ENCODE measurements around the gene SIT1. TPM values are rescaled to one million over a fixed set of nuclear protein-coding genes. Genes with fewer than 3 reads are reported as not detected.

Gene SIT1
- total and polyA plus RNA-seq, 3 donors from 2014 or later = 0.43 to 1.6 TPM; not detected in 1

DNA sequence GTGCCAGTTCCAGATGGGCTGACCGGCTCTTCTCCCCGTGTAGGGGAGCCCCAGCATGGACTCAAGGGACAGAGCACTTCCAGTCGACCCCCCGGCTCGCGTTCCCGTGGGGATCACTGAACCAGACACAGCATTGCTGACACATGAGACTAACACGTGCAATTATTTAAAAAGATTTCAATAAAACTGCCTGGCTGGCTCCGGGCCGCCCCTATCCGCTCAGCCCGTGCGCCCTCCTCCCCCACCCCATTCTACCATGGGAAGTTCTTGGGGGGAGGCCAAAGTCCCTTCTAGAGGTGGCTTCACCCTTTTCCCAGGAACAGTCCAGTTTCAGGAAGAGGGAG is 40.9 kb downstream of the SIT1 start:
- Histone ChIP-seq H3K4me1 (peaks cover 10% of the 10 kb centered on the region), H3K27me3 (no peaks in the 10 kb centered on the region), H3K4me3 (no peak overlapping the region), H3K9me3 (no peaks in the 10 kb centered on the region), H3K27ac (no peak overlapping the region), H3K36me3 (ENCODE audit: low read depth, missing control alignments) (no peaks in the 10 kb centered on the region)
- DNase-seq = no peak
- intact Hi-C loops (cut with DNase I; ENCODE audit: low total_unique reads) = no loop called here
- TF ChIP-seq POLR2A (IDR thresholded peaks at IDR 0.05) = no peak
- TF ChIP-seq, protein P1, sequence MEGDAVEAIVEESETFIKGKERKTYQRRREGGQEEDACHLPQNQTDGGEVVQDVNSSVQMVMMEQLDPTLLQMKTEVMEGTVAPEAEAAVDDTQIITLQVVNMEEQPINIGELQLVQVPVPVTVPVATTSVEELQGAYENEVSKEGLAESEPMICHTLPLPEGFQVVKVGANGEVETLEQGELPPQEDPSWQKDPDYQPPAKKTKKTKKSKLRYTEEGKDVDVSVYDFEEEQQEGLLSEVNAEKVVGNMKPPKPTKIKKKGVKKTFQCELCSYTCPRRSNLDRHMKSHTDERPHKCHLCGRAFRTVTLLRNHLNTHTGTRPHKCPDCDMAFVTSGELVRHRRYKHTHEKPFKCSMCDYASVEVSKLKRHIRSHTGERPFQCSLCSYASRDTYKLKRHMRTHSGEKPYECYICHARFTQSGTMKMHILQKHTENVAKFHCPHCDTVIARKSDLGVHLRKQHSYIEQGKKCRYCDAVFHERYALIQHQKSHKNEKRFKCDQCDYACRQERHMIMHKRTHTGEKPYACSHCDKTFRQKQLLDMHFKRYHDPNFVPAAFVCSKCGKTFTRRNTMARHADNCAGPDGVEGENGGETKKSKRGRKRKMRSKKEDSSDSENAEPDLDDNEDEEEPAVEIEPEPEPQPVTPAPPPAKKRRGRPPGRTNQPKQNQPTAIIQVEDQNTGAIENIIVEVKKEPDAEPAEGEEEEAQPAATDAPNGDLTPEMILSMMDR (IDR thresholded peaks at IDR 0.05) = no peak
- 82 to 84% methylated on average over 13 of the region's 13 CpGs for WGBS, 2 donors

GRCh38 chr9:35609001-35609819 is 41.5 kb downstream of the SIT1 start:
- WGBS, 2 donors = 86 to 91% methylated on average over 25 to 26 of the region's 31 CpGs
- TF ChIP-seq, protein P1 (IDR thresholded peaks at IDR 0.05) = no peak
- no peak for TF ChIP-seq POLR2A (IDR thresholded peaks at IDR 0.05)
- Histone ChIP-seq H3K4me3 (no peak overlapping the region), H3K9me3 (no peaks in the 10 kb centered on the region), H3K4me1 (peaks cover 10% of the 10 kb centered on the region), H3K27me3 (no peaks in the 10 kb centered on the region), H3K36me3 (ENCODE audit: low read depth, missing control alignments) (no peaks in the 10 kb centered on the region), H3K27ac (no peak overlapping the region)
- intact Hi-C loops (cut with DNase I; ENCODE audit: low total_unique reads) = no loop called here
- no peak for DNase-seq

DNA sequence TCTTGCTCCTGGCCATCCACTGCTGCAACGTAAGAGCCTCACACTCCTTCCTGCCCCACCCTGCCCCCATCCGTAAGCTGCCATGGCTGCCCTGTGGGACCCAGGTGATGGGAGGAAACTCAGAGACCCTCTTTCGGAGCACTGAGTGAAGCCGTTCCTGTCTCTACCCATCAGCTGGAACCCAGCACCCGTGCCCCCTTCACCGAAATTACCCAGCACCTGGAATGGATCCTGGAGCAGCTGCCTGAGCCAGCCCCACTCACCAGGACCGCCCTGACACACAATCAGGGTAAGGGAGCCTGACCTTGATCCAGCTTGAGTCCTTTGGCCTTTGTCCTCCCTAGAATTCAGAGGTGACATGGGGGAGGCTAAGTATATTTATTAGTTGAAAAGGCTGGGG is 42.5 kb downstream of the SIT1 start:
- intact Hi-C loops (cut with DNase I; ENCODE audit: low total_unique reads) = no loop called here
- peaks cover 12% of the 10 kb centered on the region for H3K4me1 ChIP-seq
- no peak overlapping the region for H3K27ac ChIP-seq
- 87% methylated on average over 7 of the region's 7 CpGs for WGBS, 2 donors
- no peak for DNase-seq
- no peak for TF ChIP-seq POLR2A (IDR thresholded peaks at IDR 0.05)
- TF ChIP-seq, protein P1 (IDR thresholded peaks at IDR 0.05) = no peak
- no peaks in the 10 kb centered on the region for H3K9me3 ChIP-seq
- H3K4me3 ChIP-seq = no peak overlapping the region
- no peaks in the 10 kb centered on the region for H3K36me3 ChIP-seq (ENCODE audit: low read depth, missing control alignments)
- no peaks in the 10 kb centered on the region for H3K27me3 ChIP-seq

- H3K4me3 ChIP-seq = no peak overlapping the region
- H3K27me3 ChIP-seq = no peaks in the 10 kb centered on the region
- H3K27ac ChIP-seq = no peak overlapping the region
- 63 to 65% methylated on average over 7 of the region's 7 CpGs for WGBS, 2 donors
- peaks cover 14% of the 10 kb centered on the region for H3K4me1 ChIP-seq
- H3K9me3 ChIP-seq = no peaks in the 10 kb centered on the region
- DNase-seq = no peak
- TF ChIP-seq, protein P1 (IDR thresholded peaks at IDR 0.05) = no peak
- TF ChIP-seq POLR2A (IDR thresholded peaks at IDR 0.05) = no peak
- no peaks in the 10 kb centered on the region for H3K36me3 ChIP-seq (ENCODE audit: low read depth, missing control alignments)
- intact Hi-C loops (cut with DNase I; ENCODE audit: low total_unique reads) = no loop called here
Observed at GRCh38 chr9:35606726-35607125, 44.0 kb downstream of the SIT1 start.

- WGBS, 2 donors = 0 to 3% methylated on average over 5 of the region's 5 CpGs
- Histone ChIP-seq H3K36me3 (ENCODE audit: low read depth, missing control alignments) (no peaks in the 10 kb centered on the region), H3K27me3 (no peaks in the 10 kb centered on the region), H3K4me1 (peaks cover 14% of the 10 kb centered on the region), H3K4me3 (peak overlapping the region; percentile 72 to 89), H3K27ac (peak overlapping the region in 1 of 2 donors; percentile 93), H3K9me3 (no peaks in the 10 kb centered on the region)
- intact Hi-C loops (cut with DNase I; ENCODE audit: low total_unique reads) = no loop called here
- no peak for TF ChIP-seq POLR2A (IDR thresholded peaks at IDR 0.05)
- TF ChIP-seq, protein P1 (IDR thresholded peaks at IDR 0.05) = no peak
- no peak for DNase-seq
Observed at GRCh38 chr9:35606138-35606504, 44.6 kb downstream of the SIT1 start.

All from testis (tissue), 3 donors.